Kidney glomerular epithelial cell (primary cell): Measurements from ENCODE around the gene PNMA8B.

Source experiments
- DNase-seq: peaks from one replicate; lab custom pipeline; 2025; lab: John Stamatoyannopoulos, UW

PNMA8B gene

GRCh38 chr19:46487802-46488445, 7.7 kb downstream of the PNMA8B start:
- DNase-seq = peak; percentile 48

DNA sequence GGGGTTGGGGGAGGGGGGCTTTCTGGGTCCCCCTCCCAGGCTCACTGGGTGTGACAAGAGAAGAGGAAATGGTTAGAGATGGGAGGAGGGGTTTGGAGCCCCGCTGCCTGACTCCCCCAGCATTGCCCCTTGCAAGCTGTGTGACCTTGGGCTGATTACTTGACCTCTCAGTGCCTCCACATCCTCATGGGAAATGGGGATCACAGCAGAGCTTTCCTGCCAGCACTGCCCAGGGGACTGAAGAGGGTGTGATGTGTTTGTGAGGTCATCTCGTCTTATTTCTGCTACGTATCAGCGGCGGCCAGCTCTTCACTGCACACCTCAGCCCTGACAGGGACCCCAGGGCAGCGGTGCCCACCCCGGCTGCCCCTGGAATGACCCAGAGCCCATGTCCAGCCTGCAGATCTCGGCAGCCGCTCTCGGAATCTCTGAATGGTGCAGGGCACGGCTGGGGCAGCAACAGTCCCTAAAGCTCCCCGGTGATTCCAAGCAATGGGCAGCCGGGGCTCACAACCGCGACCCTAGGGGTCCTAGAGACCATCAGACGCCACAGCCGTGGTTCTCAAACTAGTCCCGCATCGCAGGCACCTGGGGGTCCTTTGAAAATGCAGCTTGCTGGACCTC, 8.4 kb downstream of the PNMA8B start:
- DNase-seq = no peak

DNA sequence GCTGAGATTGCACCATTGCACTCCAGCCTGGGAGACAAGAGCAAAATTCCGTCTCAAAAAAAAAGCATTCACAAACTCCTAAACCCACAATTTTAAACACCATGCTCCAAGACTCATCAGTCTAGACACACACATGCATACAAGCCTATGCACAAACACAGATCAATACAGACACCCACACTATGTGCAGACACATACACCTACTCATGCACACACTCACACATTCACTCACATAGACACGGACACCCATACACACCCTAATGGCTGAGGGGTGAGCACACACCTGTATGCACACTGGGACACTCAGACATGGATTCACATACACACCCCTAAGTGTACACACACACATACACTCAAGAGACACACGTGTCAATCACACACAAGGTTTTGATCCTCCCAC, 9.3 kb downstream of the PNMA8B start:
- DNase-seq = no peak

DNA sequence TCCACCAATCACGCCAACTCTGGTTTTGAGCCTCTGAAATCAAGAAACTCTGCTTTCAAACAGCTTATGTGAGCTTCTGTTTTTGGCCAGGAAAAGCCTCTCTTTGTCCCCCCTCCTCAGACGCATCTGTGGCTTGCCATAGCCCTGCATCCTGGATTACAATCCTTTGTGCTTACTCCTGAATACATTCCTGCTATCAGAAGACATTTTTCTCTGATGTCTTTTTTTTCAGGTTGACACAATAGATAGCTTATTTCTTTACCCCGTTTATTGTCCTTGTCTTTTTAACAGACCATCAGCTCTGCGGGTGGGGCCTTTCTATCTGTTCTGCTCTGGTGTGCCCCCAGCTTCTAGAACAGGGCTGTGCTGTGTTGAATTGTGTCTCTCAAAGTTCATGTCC, 11.0 kb downstream of the PNMA8B start:
- DNase-seq = no peak

DNA sequence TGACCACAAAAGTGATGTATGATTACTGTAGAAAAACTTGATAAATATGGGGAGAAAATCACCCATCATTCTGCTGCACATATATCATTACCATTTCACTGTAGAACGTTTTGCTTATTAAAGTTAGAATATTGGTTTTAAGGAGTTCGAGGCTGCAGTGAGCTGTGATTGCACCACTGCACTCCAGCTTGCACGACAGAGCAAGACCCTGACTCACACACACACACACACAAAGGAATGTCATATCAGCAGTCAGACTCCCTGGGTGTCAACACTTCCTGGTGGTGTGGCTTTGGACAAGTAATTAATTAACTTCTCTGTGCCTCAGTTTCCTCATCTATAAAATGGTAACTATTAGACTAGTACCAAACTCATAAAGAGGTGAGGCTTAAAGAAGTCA, 13.0 kb downstream of the PNMA8B start:
- DNase-seq = peak; percentile 26

DNA sequence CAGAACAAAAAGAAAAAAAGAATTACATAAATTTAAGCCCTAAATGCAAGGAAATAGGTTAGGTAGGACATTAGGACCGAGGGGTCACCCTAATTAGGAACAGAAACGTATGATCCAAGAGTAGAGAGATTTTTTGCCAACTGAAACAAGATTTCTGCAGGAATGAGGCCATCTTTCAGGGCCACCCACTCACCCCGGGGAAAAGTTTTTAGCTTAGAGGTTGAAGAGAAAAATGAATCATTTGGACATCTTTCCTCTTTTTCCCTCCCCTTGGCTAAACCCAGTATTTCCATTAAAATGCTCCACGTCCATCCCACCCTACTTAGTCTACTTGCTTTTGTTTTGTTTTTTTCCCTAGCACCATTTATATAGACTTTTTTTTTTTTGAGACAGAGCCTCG, 13.7 kb downstream of the PNMA8B start:
- no peak for DNase-seq

DNA sequence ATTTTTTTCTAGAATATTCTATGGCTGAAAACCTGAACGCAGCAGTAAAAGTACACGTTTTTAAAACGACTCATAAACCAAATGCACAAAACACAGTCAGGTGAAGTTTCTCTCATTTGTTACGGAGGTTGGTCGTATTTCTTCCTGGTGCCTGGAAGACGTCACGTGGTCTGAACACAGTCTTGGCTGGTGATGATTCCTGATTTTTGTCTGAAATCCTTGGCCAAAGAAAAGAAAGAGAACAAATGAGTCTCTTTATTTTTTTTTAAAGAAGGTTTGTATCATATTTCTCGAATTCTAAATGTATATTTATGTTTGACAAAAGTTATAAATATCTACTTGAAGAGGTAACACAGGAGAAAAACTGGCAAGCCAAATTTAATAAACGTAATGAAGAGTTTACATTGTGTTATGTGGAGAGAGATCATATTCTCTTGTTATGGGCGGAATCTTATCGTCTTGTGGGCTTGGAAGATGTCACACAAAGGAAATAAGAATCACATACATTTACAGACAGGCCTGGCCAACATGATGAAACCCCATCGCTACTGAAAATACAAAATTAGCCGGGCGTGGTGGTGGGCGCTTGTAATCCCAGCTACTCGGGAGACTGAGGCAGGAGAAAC, 14.3 kb downstream of the PNMA8B start:
- no peak for DNase-seq

DNA sequence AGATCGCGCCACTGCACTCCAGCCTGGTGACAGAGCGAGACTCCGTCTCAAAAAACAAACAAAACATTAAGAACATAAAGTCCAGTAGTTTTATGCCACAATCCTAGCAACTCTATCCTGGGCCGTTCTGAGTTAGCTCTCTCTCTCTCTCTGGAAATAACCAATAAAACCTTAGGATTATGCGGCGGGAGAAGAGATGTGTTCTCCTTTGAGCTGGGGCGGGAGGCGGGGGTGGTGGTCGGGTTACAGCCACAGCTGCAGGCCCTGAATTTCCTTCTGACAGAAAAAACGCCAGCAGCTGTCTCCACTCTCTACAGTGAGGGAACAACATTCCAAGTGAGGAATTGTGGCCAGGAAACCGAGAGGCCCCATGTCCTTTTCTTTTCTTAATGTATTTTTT, 15.3 kb downstream of the PNMA8B start:
- no peak for DNase-seq

GRCh38 chr19:46478356-46478986, 17.2 kb downstream of the PNMA8B start:
- no peak for DNase-seq

GRCh38 chr19:46475986-46476385, 19.7 kb downstream of the PNMA8B start:
- DNase-seq = no peak

- DNase-seq = peak; percentile 35
These were observed 21.5 kb downstream of the PNMA8B start for GRCh38 chr19:46474211-46474610.

GRCh38 chr19:46472592-46472991, 23.1 kb downstream of the PNMA8B start:
- DNase-seq = no peak

GRCh38 chr19:46471811-46472543, 23.7 kb downstream of the PNMA8B start:
- no peak for DNase-seq

DNA sequence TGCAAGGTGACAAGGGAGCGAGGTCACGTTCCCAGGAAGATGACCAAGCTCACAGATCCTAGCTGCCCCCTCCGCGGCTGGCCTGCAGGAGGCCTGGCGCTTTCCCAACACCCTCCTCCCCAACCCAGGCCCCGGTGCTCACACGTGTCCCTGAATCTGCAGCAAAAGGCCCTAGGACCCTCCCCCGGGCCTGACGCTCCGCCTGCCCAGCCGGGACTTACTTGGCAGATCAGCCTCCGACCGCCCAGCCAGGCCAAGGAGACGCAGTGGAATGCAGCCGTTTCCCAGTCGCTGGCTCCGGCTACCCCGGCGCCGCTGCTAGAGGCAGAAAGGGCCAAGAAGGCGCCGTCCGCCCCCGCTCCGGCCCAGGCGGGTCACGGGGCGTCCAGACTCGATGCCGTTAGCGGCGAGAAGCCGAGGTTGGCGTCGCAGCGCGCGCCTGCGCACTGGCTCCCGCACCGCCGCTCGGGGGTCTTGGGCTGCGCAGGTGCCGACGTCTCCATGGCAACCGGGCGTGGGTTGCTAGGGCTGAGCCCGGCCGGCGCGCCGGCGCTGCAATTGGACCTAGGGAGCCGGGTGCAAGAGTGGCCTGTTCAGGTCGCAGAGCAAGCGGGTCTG, 24.4 kb downstream of the PNMA8B start, which contains the start of gene PNMA8A:
Gene PNMA8A (minus strand): TSS at position 448 of the 618 bp plus-strand sequence. CDS start 528 bp downstream, outside the sequence.
- DNase-seq = peak; percentile 52

DNA sequence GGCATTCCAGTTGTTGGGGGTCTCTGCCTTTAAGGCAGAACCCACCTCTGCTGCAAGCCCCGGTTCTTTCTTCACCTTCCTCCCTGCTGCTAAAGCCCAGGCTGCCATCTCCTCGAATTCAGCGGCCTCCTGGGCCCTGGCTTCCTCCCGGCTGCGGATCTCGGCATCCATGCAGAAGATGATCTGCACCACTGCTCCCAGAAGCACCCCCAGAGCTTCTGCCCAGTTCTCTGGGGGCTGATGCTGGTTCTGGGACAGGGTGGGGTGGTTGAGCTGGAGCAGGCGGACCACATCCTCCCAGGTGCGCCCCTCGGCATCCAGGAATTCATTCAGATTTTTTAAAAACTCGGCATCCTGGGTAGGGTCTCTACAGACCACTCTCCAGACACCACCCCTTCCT, 25.3 kb downstream of the PNMA8B start:
- DNase-seq = no peak

- no peak for DNase-seq
These were observed 26.0 kb downstream of the PNMA8B start for GRCh38 chr19:46469541-46470185.

- DNase-seq = peak; percentile 57
These were observed 29.0 kb downstream of the PNMA8B start for GRCh38 chr19:46466536-46467196.

GRCh38 chr19:46463516-46463915, 32.2 kb downstream of the PNMA8B start:
- no peak for DNase-seq

GRCh38 chr19:46461537-46461936, 34.1 kb downstream of the PNMA8B start:
- no peak for DNase-seq

GRCh38 chr19:46460981-46461380, 34.7 kb downstream of the PNMA8B start:
- DNase-seq = no peak

DNA sequence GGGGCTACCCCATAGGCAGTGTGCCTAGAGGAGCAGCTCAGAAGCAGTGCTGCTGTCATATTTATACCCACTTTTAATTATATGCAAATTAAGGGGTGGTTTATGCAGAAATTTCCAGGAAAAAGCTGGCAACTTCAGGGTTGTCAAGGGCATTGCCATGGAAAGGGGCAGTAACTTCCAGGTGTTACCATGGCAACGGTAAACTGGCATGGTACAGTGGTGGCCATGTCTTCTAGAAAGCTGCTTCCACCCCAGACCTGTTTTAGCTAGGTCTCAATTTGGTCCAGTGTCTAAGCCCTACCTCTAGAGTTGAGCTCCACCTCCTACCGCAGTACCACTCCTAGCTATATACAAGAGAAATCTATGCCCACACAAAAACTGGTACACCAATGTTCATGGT, 35.6 kb downstream of the PNMA8B start:
- no peak for DNase-seq
